ENCODE data around the gene ARHGAP18.

GRCh38 chr6:129708496-129709195, 1.3 kb downstream of the ARHGAP18 start:
- TF ChIP-seq POLR2A (IDR thresholded peaks at IDR 0.05; ENCODE audit: low read depth, low read length), result no peak
- TF ChIP-seq POLR2AphosphoS5 (IDR thresholded peaks at IDR 0.05; ENCODE audit: low read depth, low read length), result no peak

Measured in GM12892 (cell line).